ENCODE data around the gene ADCK2. TPM values are rescaled to one million over a fixed set of nuclear protein-coding genes. Genes with fewer than 3 reads are reported as not detected.
"Not testable (repeated sequence)": the region's sequence is repeated elsewhere in the genome, so short reads cannot be mapped to it uniquely, and the experiment has no call there.

The ADCK2 gene
- total RNA-seq, 1 donor = 14.1 TPM

- H3K4me3 ChIP-seq (ENCODE audit: low read depth, low read length) = no peak overlapping the region
- no peak for TF ChIP-seq CTCF (IDR thresholded peaks at IDR 0.05; ENCODE audit: insufficient read depth, low read length)
- DNase-seq (ENCODE audit: low read depth) = no peak
These were observed 31.5 kb downstream of the ADCK2 start for GRCh38 chr7:140704205-140704604.

- DNase-seq (ENCODE audit: low read depth) = no peak
- no peak for TF ChIP-seq CTCF (IDR thresholded peaks at IDR 0.05; ENCODE audit: insufficient read depth, low read length)
These were observed 34.4 kb downstream of the ADCK2 start for GRCh38 chr7:140707132-140707531.

GRCh38 chr7:140708764-140709163 lies 36.0 kb downstream of the ADCK2 start:
- DNase-seq (ENCODE audit: low read depth); H3K4me3 ChIP-seq (ENCODE audit: low read depth, low read length): not testable (repeated sequence)

More at GRCh38 chr7:140707132-140707531, 34.4 kb downstream of the ADCK2 start:
- no peak overlapping the region for H3K4me3 ChIP-seq (ENCODE audit: low read depth, low read length)

GRCh38 chr7:140712392-140712791 lies 39.6 kb downstream of the ADCK2 start:
- not testable (repeated sequence) for DNase-seq (ENCODE audit: low read depth); H3K4me3 ChIP-seq (ENCODE audit: low read depth, low read length)

GRCh38 chr7:140714331-140715040 lies 41.7 kb downstream of the ADCK2 start:
- TF ChIP-seq CTCF (IDR thresholded peaks at IDR 0.05; ENCODE audit: insufficient read depth, low read length) = no peak
- no peak overlapping the region for H3K4me3 ChIP-seq (ENCODE audit: low read depth, low read length)
- no peak for DNase-seq (ENCODE audit: low read depth)

GRCh38 chr7:140719721-140720120 lies 47.0 kb downstream of the ADCK2 start:
- no peak overlapping the region for H3K4me3 ChIP-seq (ENCODE audit: low read depth, low read length)
- DNase-seq (ENCODE audit: low read depth) = peak; percentile 13
- TF ChIP-seq CTCF (IDR thresholded peaks at IDR 0.05; ENCODE audit: insufficient read depth, low read length) = no peak

- TF ChIP-seq CTCF (IDR thresholded peaks at IDR 0.05; ENCODE audit: insufficient read depth, low read length) = no peak
- no peak for DNase-seq (ENCODE audit: low read depth)
These were observed 49.5 kb downstream of the ADCK2 start for GRCh38 chr7:140722254-140722653.

GRCh38 chr7:140723006-140723405 lies 50.3 kb downstream of the ADCK2 start:
- DNase-seq (ENCODE audit: low read depth) = no peak
- TF ChIP-seq CTCF (IDR thresholded peaks at IDR 0.05; ENCODE audit: insufficient read depth, low read length) = no peak
- no peak overlapping the region for H3K4me3 ChIP-seq (ENCODE audit: low read depth, low read length)

More at GRCh38 chr7:140722254-140722653, 49.5 kb downstream of the ADCK2 start:
- no peak overlapping the region for H3K4me3 ChIP-seq (ENCODE audit: low read depth, low read length)
